Lower leg skin (tissue), 4 donors: Measurements from ENCODE around the gene RNF212. TPM values are rescaled to one million over a fixed set of nuclear protein-coding genes. Genes with fewer than 3 reads are reported as not detected.

ENCODE experiments used
- DNase-seq, 2 donors: peaks; one replicate each; pipeline ENCODE4 v3.0.0-alpha.2; 2019; ENCODE audit warnings: low spot score in 2 of 2
- H3K4me3 ChIP-seq: fragments of 200-600 bp; sonication (generic); 2 replicates; pipeline ENCODE4 v1.5.1; 2017; ENCODE audit warnings: mild to moderate bottlenecking, low read depth; ENCODE audit not compliant: poor library complexity, severe bottlenecking
- CTCF ChIP-seq, 3 donors: fragments of 450-650 bp; IDR thresholded peaks; one replicate each; pipeline ENCODE4 v1.5.1; 2016; ENCODE audit warnings: antibody characterized with exemption in 3 of 3, mild to moderate bottlenecking in 3 of 3, moderate library complexity in 2 of 3
- POLR2A ChIP-seq, 2 donors: fragments of 450-650 bp; IDR thresholded peaks; one replicate each; pipeline ENCODE4 v1.6.1; 2016 to 2017; ENCODE audit warnings: antibody characterized with exemption in 2 of 2, mild to moderate bottlenecking in 1 of 2, moderate library complexity in 1 of 2
- WGBS, 2 donors: methylation state at CpG; one replicate each; pipeline ENCODE4 v1.1.5; 2018; 5-methylcytosine and 5-hydroxymethylcytosine counted together
- intact Hi-C: fragments of 100-400 bp; cut with DNase I; formaldehyde crosslinking; loops from one replicate; pipeline ENCODE4 v1.15.0; 2023; ENCODE audit warnings: low total_unique reads
- total RNA-seq, 4 donors: library from RNA; depleted of rRNA; stranded (reverse); fragments of >200 nt; gene quantifications; one replicate each; pipeline ENCODE4 v1.1.0, GENCODE V29; 2016

Gene RNF212
- total RNA-seq, 4 donors from 2014 or later = 2.9 to 11.8 (median 8.5) TPM

DNA sequence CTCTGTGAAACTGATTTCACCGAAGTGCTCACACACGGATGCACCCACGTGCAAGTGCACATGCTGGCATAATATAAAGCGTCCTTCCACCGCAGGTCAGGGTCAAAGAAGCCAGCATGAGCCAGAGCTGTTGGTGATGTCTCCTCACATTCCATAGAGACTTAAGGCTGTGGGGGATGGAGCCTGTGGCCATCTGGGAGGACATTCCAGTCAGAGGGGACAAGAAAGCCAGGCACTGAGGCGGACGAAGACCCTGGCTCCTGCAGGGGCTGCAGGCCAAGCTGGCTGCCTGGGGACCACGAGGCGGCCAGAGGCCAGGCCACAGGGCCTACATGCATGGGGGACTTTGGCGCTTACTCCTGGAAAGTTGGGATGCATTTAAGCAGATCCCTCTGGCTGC is 7.7 kb downstream of the RNF212 start:
- TF ChIP-seq CTCF (IDR thresholded peaks at IDR 0.05) = no peak
- no peak for TF ChIP-seq POLR2A (IDR thresholded peaks at IDR 0.05)
- WGBS, 2 donors = 86 to 88% methylated on average over 10 of the region's 10 CpGs
- intact Hi-C loops = no loop called here
- no peak for DNase-seq
- H3K4me3 ChIP-seq = no peak overlapping the region

DNA sequence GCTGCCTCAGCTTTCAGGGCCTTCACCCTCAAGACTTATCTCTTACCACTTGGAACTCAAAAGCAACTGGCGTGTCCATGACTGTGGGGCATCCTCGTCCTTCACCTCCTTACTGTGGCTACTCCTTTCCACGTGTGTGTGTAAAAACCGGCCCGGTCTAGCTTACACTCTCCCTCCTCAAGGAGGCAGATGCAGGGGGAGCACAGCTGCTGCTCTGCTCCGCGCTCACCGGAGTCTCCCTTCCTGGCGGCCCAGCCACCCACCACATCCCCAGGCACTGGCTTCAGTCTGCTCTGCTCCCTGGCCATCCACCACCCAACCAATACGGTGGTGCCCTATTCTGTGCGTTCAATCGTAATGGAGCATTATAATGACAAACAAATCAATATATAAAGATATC is 8.3 kb downstream of the RNF212 start:
- WGBS, 2 donors = 82 to 85% methylated on average over 12 of the region's 12 CpGs
- TF ChIP-seq CTCF (IDR thresholded peaks at IDR 0.05) (no peak), POLR2A (IDR thresholded peaks at IDR 0.05) (no peak)

GRCh38 chr4:1104647-1105046 is 8.7 kb downstream of the RNF212 start:
- intact Hi-C loops = no loop called here
- DNase-seq = no peak
- no peak overlapping the region for H3K4me3 ChIP-seq
- 91 to 95% methylated on average over 7 to 8 of the region's 8 CpGs for WGBS, 2 donors
- no peak for TF ChIP-seq CTCF (IDR thresholded peaks at IDR 0.05)
- no peak for TF ChIP-seq POLR2A (IDR thresholded peaks at IDR 0.05)

More for the DNA sequence above, 8.3 kb downstream of the RNF212 start:
- DNase-seq = no peak
- no peak overlapping the region for H3K4me3 ChIP-seq
- intact Hi-C loops = no loop called here

DNA sequence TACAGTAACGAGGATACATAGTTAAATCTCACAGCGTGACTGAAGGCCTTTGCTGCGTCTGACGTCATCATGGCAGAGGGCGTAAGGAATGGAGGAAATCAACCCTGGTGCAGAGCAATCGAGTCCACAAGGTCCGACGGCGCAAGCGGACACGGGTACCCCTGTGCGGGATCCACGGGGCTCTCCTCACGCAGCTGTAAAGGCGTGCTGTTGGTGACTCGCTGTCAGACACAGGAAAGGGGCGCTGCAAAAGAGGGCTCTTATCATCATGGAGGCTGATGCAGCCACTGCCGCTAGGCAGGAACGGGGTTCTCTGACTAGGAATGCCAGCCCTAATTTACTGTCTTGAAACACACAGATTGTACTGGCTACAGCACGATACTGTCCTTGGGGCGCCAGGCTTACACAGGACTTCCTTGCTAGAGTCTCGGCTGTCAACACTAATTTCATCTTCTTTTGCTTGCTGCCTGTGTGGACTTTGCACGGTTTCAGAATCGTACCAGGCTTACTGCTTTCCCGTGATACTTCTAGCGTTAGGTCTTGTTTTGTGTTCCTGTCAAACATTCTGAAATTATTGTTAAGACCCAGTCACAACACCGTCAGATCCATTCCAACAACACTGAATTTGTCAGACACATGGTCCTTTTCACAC is 13.6 kb downstream of the RNF212 start:
- no peak for TF ChIP-seq CTCF (IDR thresholded peaks at IDR 0.05)
- TF ChIP-seq POLR2A (IDR thresholded peaks at IDR 0.05) = no peak
- peak in 1 of 2 donors; percentile 58 for DNase-seq
- intact Hi-C loops = no loop called here
- no peak overlapping the region for H3K4me3 ChIP-seq
- 88 to 89% methylated on average over 27 of the region's 27 CpGs for WGBS, 2 donors

- TF ChIP-seq CTCF (IDR thresholded peaks at IDR 0.05) (no peak), POLR2A (IDR thresholded peaks at IDR 0.05) (no peak)
- DNase-seq = no peak
- intact Hi-C loops = no loop called here
- 90 to 94% methylated on average over 9 of the region's 9 CpGs for WGBS, 2 donors
- no peak overlapping the region for H3K4me3 ChIP-seq
Measured at GRCh38 chr4:1099270-1099669, 14.1 kb downstream of the RNF212 start.
